GM18520 (cell line): Measurements from ENCODE around the gene DHH.
"Not testable (repeated sequence)": the region's sequence is repeated elsewhere in the genome, so short reads cannot be mapped to it uniquely, and the experiment has no call there.

Experiments used
- ATAC-seq: cut with Tn5 transposase; IDR thresholded peaks from one replicate; pipeline ENCODE4 v1.9.1; 2021; ENCODE audit not compliant: unreplicated experiment

DHH gene

DNA sequence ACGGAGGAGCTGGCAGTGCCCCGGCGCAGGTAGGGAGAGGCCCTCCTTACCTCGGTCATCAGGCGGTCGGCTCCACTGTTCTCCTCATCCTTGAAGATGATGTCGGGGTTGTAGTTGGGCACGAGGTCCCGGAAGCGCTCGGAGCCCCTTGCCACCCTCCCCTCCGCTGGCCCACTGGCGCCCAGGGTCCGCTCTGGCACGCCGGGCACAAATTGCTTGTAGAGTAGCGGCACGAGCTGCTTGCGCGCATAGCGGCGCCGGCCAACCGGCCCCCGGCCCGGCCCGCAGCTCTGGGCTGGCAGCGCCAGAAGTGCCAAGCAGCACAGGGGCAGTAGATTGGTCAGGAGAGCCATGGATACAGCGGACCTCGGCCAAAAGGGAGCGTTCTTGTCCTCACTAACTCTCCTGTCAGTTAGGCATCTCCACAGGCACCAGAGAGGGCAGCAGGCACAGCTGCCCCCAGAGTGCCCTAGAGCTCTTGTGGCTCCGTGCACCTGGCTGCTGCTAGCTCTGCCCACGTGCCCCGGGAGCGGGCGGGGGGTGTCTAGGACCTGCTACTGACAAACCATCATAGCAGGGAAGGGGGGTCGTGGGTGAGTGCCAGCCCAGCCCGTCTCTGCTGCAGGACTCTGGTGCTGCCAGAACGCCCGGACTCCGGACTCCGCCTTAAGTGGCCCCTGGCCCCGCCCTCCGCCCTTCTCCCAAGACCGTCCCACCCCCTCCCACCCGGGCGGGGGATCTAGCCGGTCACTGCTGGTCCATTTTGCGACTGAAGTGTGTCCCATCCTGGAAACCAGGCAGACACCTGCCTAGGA is at the start of gene DHH:
Gene DHH, minus strand, starts transcription at position 642 of the 815 bp plus-strand sequence. Its CDS starts 289 bp downstream, at position 353.
- no peak for ATAC-seq

DNA sequence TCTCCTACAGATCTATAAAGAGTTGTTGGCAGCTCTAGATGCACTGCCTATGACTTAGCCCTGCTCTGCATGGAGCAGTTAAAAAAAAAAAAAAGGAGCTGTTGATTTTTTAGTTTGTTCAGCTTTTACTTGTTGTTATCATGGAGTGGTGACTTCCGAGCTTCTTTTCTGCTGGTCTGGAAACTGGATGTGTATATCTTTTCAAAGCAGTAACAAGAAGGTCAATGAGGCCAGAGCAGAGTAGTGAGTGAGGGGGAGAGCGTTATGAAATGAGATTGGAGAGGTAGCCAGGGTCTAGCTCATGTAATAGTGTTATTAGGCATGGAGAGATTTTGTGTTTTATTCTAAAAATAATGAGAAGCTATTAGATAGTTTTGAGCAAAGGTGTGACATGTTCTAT is 49.8 kb upstream of the DHH start:
- ATAC-seq, result no peak

DNA sequence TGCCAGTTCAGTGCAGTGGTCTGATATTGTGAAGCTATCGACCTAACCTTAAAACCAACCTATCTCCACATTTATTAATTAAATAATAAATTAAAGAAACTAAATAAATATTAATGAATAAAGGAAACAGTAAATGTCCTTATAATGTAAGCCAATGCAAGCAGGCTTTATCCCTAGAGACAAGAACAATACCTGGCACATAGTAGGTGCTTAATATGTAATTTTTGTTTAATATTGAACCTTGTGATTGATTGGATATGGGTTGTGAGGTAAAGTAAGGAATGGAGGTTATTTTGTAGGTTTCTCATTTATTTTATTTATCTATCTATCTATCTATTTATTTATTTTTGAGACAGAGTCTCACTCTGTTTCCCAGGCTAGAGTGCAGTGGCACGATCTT is 44.4 kb upstream of the DHH start:
- no peak for ATAC-seq

DNA sequence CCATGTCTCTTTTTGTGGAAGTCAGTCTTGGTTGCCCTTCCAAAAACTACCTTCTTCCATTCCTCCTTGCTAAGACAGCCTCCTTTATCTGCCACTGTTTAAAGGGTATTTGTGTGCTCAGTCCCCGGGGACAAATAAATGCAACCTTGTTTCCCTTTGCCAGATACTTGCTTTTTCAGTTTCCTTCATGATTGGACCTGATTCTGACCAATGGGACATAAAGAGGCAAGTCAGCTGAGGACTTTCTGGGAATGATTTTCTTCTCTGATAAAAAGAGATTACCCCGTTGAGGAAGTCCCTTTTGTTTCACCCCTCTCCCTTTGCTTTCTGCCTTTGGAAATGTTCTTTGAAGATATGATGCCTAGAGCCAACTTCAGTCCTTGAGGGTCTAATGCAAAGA is 44.0 kb upstream of the DHH start:
- no peak for ATAC-seq

DNA sequence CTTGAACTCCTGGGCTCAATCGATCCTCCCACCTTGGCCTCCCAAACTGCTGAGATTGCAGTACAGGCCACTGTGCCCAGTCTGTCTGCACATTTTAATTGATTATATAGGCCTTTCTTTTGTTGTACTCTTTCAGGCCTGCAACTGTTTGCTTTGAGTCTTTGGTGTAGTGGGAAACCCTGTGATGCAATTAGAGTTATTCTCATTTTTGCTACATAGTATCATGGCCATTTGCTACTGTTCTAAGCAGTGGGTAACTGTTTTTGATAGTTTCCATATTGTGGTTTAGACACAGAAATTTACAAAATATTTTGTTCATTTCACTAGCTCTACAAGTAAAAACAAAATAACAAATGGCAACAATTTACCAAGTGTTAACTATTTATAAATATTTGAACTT is 42.9 kb upstream of the DHH start:
- no peak for ATAC-seq

DNA sequence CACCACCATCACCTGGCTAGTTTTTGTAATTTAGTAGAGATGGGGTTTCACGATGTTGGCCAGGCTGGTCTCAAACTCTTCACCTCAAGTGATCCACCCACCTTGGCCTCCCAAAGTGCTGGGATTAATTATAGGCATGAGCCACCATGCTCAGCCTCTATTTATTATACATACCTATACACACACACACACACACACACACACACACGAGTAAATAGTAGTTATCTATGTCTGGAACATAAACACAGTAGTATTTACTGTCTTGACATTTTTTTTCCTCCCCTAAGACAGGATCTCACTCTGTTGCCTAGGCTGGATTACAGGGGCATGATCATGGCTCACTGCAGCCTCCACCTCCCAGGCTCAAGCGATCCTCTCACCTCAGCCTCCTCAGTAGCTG is 42.4 kb upstream of the DHH start:
- ATAC-seq, result not testable (repeated sequence)

DNA sequence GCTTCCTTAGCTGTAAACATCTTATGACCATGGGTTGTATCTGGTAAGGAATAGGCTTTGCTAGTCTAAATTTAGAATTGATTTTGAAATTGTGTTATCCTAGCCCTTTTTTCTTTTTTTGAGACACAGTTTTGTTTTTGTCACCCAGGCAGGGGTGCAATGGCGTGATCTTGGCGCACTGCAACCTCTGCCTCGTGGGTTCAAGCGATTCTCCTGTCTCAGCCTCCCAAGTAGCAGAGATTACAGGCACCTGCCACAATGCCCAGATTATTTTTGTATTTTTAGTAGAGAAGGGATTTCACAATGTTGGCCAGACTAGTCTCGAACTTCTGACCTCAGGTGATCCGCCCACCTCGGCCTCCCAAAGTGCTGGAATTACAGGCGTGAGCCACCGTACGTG is 39.0 kb upstream of the DHH start:
- no peak for ATAC-seq

DNA sequence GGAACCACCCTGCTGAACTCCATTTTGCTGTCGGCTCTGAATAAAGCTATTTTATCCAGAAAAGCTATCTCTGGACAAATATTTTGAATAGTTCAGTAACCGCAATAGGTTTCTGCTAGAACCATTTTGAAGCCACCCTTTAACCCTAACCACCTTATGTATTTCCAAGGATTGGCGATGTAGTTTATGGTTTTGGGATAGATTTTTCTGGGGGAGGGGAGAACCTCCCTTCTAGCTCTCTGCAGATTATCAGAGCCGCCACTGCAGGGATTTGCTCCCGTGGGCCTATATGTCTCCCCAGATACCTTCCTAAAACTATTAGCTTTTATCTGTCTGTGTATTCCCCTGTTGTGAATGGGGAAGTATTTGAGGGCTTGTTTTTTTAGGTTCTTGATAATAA is 38.4 kb upstream of the DHH start:
- ATAC-seq, result no peak

DNA sequence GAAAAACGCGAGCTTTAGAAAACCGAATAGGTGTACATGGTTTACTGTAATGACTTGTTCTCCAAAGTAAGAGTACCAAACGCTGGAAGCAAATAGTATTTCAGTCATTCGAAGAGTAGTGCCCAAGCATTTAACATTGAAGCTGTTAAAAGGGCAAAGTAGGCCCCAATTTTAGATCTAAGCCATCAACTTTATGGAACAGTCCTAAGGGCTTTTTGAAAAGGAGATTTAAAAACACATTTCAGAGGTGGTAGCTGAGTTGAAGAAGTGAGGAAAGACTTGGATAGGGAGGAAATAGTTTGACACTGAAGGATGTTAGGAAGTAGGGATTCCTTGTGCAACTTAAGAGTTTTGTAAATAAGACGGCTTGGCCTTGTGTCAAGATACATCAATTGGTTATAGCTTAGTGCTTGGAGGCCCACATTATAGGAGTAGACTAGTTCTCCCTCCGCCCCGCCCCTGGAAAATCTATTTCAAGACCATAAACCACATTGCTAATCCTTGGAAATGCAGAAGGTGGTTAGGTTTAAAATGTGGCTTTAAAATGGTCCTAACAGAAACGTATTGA is 37.4 kb upstream of the DHH start:
- no peak for ATAC-seq

DNA sequence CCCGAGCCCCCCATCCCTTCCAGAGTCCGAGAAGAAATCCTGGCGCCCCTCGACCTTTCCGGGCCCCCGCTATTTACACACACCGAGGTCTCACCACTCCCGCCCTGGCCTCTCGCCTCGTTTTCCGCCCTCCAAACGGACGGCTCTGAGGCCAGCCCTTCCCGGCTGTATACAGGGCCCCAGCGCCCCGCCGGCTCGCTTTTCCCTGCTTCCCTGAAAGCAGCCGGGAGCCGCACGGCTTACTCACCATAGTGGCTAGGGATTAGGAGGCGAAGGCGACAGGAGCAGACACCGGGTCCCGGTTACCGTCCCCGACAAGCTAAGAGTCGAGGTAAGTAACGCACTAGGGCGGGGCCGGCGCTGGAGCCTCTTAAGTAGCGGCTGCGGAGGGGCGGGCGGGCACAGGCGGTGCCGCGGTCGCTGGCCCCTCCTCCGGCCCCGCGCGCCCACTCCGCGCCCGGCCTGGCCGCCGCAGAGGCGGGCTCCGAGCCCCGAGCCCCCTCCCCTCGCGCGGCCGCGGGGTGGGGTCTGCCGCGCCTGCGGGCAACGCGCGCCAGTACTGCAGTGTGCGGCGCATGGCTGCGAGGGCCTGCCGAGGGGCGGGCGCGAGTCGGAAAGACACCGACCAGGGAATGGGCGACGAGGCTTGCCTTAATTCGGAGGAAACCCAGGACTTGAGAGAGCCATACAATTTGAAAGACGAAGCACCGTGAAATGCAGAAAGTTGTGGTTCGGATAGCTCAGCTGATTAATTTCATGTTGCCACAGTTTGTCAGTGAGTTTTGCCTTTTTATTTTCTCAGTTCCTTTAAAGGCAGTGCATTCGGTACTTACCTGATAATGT is 36.7 kb upstream of the DHH start, which contains the start of gene TUBA1B:
Gene TUBA1B, minus strand, starts transcription at position 345 of the 843 bp plus-strand sequence. Its CDS starts 95 bp downstream, at position 250.
- peak; percentile 65 for ATAC-seq

DNA sequence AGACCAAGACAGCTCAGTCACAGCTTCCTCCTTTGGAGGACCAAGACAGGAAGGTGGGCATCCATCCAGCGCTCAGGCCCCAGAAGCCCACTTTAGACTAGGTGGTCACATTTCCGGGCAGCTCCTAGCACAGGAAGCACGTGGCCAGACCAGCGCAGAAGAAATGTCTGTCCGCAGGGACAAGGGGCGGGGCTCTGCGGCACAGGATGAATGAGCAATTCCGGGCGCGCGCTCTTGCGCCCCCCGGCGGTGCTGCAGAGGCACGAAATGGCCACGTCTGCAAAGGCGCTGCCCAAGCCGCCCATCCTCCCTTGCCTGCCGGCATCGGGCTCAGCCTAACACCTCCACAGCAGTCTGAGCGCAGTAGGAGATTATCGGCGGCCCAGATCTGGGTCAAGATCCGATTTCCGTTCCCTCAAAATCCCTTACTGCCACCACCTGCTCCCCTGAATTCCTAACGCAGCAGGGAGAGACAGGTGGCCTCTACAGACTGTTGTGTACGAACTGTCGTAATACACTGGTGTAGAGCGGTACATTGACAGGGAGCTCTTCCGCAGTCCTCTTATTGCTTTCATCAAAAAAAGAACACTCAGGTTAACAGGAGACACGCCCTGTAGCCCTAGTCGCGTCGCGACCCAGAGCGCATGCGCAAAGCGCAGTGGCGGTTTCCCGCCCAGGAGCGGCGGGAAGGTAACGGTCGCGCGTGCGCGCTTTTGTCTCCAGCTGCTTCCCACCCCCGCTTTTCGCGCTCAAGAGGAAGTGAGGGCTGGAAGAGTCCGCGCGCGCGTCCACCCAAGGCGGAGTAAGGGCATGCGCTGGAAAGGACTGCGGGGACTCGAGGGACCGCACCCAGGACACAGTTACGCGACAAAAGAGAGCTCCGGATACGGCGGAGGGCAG is 35.8 kb upstream of the DHH start:
- peak; percentile 40 for ATAC-seq

DNA sequence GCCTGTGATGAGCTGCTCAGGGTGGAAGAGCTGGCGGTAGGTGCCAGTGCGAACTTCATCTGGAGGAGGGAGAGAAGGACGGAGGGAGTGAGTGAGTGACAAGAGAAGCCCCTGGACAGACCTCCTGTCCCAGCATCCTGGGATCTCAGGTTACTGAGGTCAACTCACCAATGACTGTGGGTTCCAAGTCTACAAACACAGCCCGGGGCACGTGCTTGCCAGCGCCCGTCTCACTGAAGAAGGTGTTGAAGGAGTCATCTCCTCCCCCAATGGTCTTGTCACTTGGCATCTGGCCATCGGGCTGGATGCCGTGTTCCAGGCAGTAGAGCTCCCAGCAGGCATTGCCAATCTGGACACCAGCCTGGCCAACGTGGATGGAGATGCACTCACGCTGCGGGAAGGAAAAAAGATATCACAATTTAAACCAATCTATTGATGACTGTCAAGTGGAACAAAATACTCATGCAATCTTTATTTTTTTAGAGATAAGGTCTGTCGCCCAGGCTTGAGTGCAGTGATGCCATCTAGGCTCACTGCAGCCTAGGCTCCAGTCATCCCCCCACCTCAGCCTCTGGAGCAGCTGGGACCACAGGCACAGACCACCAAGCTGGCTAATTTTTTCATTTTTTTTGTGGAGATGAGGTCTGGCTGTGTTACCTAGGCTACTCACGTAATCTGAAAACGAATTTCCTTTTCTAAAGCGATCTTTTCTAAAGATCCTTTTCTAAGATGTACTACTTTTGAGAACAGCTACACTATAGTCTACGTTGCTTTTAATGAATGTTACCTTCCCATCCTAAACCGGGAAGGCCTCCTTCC is 34.9 kb upstream of the DHH start:
- no peak for ATAC-seq

DNA sequence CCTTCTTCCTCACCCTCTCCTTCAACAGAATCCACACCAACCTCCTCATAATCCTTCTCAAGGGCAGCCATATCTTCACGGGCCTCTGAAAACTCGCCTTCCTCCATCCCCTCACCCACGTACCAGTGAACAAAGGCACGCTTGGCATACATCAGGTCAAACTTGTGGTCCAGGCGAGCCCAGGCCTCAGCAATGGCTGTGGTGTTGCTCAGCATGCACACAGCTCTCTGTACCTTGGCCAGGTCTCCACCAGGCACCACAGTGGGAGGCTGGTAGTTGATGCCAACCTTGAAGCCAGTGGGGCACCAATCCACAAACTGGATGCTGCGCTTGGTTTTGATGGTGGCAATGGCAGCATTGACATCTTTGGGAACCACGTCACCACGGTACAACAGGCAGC is 33.4 kb upstream of the DHH start:
- ATAC-seq, result not testable (repeated sequence)

DNA sequence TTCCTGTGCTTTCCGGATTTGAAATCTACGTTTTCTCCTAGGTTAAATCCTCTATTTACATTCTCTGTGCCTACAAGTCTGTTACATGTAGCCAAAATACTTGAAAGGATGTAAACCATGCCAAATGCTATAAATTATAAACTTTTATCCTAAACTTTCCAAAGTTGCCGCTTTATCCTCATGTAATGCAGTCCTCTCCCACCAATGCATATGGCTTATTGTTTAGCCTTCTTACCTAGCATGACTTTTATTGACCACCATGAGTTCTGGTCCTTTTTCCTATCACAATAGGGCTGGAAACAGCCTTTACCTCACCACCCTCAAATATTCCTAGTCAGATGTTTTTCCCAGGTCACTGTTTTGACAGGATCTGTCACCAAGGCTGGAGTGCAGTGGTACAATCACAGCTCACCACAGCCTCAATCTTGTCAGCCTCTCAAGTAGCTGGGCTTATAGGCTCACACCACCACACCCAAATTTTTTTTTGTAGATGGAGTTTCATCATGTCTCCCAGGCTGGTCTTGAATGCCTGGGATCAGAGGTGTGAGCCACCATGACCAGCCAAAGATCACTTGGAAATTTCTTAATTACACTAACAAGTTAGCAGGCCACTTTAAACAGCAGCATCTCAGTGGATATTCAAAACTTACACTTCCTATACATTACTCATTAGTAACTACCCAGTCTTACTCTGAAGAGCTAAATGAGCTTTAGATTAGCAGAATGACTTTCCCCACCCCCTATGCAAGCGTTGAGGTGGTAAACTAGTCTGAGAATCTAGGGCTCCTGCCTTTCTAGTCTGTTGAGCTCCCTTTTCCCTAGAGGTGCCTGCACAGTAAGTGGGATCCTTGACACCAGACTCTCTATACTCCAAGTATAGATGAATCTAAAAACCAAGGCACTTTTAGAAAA is 32.5 kb upstream of the DHH start:
- no peak for ATAC-seq

DNA sequence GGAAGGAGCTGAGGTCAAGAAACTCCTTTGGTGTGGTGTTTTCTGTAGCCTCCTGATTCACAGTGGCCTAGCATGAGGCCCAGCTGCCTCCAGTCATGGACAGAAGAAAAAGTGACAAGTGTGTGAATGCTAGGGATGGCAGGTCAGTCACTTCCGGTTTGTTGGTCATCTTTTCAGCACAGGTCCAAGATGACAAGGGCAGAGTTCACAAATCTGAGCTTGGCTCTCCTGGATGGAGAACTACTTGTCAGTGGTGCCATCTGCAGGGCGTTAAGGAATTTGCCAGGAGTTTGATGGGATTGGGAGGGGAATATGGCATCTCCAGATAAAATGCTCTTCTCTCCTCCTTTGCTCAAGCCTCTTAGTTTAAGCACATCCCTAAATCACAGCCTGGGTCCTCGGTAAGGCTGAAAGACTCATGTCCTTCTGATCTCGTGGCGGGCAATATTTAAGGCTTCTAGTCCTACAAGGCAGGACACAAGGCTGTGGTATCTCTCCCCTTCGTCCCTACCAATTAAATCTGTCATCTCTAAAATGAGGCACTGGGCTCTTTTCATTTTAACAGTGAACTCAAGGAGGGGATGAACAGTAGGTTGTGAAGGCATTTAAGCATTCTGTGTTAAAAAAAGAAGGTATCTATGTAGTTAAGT is 26.6 kb upstream of the DHH start:
- no peak for ATAC-seq

DNA sequence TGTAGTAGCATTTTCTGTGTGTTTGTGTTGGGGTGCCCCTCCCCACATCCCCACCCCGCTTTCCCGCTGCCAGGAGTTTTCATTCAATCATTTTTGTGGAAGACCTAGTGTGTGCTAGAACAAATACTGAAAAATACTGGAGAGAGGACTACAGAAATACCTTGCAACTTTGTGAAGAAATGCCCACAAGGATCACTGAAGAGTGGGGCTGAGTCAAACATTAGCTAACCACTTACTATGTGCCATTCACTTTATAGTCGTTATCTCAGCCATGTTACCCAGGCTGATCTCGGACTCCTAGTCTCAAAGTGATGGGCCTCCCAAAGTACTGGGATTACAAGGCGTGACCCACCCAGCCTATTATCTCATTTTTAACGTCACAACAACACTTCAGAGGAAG is 16.6 kb upstream of the DHH start:
- no peak for ATAC-seq

DNA sequence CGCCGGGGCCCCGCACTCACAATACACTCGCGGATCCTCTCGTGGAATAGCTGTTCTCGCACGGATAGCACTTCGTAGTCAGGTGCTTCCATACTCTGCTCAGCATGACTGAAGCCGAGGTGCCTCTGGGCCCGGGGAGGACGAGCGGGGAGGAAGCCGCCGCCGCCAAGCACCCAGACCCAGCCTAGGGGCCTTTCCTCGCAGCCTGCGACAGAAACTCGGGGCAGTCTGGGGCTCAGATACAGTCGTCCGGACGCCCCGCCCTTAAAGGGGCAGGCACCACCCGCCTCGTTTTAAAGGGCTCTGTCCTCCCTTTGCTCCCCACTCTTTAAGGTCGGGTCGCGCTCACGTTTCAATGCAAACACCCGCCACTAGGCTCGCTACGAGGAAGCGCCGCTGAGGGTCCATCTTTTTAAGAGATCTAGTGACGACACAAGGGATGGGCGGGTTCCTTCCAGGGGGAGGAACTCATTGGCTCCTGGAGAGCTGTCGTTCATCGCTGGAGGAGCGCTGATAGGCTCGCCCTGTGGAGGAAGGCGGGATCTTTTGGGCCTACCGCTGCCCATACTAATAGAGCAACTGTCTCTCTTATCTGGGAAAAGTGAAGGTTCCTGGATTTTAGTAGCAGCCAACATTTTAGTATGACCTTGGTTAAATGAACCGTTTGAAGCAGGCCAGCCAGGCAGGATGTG is 16.0 kb upstream of the DHH start, which contains the start of gene LMBR1L:
Gene LMBR1L, minus strand, starts transcription at position 384 of the 692 bp plus-strand sequence. Its CDS starts 292 bp downstream, at position 92.
- peak; percentile 99 for ATAC-seq
